GM18861 (cell line): ENCODE measurements around the gene CIB2.
"Not testable (repeated sequence)": the region's sequence is repeated elsewhere in the genome, so short reads cannot be mapped to it uniquely, and the experiment has no call there.

ENCODE experiments used
- ATAC-seq: cut with Tn5 transposase; IDR thresholded peaks from one replicate; pipeline ENCODE4 v1.9.1; 2021; ENCODE audit not compliant: unreplicated experiment

Gene CIB2

DNA sequence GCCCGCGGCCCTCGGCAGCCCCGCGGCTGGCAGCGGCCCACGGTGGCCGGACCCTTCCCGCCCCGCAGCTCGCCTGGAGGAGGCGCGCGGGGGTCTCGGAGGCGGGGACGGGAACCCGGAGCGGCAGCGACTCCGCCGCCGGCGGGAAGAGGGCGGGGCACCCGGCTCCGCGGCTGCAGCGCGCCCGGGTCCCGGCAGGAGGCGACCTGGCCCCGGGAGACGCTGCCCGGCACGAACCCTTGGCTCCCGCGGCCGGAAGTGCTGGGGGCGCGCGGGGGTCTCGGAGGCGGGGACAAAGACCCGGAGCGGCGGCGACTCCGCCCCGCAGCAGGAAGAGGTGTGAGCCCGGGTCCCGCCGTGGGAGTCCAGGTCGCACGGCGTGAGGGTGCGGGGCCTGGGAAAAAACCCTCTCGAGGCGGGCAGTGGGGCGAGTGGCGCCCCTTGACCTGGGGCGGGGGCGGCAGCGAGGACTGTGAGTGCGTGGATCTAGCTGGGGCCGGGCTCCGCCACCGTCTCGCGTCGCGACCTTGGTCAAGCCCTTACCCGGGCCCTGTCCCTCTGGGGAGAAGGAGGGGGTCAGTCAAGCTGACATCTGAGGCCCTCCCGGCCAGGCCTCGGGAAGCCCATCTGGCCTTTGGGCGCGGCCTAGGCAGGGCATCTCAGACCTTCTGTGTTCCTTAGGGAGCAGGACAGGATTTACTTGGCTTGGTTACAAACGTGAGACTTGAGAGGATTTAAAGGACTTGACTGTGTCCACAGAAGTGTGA lies at the start of gene CIB2:
CIB2 (minus strand) TSS at position 151 of the 767 bp plus-strand sequence. CDS start 230 bp downstream, outside the sequence.
- peak; percentile 66 for ATAC-seq

DNA sequence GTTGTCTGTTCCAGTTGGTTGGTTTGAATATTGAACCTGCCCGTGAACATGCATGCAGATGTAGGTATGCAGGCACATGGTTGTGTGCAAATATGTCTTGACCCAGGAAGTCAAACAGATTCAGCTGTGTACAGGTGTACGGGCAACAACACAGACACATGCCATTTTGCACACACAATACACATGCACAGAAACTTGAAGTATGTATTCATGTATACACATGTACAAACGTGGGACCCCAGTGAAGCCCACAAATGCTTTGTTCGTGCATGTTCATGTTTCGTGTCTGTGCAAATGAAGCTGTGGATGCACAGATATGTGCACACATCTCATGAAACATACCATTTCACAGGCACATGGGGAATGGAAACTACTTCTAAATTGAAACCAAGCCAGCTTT lies 48.7 kb upstream of the CIB2 start:
- ATAC-seq: no peak

DNA sequence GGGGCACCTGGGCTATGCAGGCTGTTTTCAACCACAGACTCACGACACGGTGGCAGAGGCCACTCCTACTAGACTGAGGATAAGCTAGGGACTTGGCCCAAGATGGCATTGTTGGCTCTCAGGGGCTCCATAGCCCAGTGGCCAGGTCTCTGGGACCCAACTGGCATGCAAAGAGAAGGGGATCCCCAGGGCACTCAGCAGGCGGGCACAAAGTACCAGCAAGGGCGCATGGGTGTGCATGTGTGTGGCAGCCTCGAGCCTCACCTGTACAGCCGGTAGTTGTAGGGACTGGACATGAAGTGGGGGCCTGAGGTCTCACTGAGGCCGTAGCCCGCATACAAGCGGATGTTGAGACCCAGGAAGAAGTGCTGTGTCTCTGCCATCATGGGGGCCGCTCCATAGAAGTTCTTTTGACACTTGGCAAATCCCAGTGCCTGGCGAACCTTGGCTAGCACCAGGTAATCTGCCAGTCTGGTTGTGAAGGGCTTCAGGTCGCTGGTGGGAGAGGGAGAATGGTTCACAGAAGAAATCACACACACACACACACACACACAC lies 48.1 kb upstream of the CIB2 start:
- no peak for ATAC-seq

DNA sequence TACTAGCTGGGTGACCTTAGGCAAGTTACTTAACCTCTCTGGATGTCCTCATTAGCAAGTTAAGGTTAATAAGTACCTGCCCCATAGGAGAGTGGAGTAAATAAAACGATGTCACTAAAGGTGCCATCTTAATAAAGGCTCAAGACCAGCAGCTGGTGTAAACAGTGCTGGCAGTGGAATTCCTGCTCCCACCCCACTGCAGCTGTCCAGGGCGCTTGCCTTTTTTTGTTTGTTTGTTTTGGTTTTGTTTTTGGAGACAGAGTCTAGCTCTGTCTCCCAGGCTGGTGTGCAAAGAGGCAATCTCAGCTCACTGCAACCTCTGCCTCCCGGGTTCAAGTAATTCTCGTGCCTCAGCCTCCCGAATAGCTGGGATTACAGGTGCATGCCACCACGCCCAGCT lies 46.8 kb upstream of the CIB2 start:
- no peak for ATAC-seq

DNA sequence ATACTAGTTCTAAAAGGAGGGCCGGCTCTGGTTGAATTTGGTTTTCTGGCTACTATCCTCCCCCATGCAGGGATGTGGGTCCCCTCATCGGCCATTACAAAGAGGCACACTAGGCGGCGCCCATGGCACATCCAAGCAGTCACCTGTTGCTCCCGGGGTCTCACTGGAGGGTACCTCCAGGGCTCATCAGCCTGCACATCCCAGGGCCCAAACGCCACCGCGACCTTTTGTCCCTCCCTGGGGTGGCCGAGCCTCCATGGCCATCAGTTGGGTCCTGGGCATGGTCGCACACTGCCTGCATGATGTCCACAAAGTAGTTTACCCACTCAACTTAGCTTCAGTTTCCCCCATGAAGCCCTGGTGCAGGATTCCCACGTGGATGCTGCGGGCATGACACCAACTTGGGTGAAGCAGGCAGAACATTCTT lies 46.2 kb upstream of the CIB2 start:
- no peak for ATAC-seq

DNA sequence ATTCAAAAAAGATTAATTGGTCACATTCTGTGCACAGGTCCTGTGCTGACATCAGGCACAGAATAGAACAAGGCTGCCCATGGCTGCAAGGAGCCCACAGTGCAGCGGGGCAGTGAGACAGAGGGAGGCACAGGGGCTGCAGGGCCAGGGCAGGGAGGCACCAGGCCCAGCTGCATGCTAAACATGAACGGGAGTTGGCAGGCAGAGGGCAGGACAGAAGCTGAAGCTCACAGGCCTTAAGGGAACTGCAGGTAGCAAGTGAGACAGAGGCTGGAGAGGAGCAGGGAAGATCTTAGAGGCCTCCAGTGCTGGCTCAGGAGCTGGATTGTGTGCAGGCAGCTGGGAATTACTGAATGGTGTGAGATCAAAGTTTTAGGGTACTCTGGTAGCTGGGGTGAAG lies 44.1 kb upstream of the CIB2 start:
- ATAC-seq: no peak

DNA sequence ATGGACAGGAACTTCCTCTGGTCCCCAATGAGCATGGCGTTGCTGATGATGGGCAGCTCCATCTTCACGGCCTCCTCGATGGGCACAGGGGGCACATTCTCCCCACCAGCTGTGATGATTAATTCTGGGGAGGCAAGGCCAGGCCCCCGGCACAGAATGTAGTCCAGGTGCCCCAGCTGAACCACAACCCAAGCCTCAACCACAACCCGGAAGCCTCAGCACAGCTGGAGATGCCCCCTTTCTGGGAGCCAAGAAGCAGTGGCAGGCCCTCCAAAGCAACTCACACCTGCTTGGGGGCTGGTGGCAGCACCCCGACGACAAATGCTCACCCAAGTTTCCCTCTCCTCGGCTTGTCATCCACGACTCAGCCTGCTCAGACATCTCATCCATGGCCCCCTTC lies 43.2 kb upstream of the CIB2 start:
- no peak for ATAC-seq

DNA sequence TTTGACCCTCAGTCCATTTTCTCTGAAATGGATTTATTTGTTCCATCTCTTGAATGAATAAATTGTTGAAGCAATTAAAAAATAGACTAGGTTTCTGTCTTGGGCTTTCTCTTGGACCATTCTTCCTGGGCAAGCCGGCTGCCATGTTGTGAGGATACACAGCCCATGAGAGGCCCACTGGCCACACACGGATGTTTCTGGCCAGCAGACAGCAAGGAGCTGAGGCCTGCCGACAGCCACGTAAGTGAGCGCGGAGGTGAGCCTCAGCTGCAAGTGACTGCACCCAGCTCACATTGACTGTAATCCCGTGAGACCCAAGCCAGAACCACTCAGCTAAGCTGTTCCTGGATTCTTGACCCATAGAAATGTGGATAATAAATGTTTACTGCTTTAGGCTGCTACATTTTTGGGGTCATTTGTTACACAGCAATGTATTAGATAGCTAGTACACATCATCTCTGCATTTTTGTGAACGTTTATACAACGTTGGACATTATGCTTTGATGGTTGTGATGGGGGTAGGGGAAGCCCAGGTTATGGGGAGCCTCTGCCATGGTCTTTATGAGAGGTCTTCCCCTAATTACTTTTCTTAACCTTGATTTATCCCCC lies 40.7 kb upstream of the CIB2 start:
- no peak for ATAC-seq

DNA sequence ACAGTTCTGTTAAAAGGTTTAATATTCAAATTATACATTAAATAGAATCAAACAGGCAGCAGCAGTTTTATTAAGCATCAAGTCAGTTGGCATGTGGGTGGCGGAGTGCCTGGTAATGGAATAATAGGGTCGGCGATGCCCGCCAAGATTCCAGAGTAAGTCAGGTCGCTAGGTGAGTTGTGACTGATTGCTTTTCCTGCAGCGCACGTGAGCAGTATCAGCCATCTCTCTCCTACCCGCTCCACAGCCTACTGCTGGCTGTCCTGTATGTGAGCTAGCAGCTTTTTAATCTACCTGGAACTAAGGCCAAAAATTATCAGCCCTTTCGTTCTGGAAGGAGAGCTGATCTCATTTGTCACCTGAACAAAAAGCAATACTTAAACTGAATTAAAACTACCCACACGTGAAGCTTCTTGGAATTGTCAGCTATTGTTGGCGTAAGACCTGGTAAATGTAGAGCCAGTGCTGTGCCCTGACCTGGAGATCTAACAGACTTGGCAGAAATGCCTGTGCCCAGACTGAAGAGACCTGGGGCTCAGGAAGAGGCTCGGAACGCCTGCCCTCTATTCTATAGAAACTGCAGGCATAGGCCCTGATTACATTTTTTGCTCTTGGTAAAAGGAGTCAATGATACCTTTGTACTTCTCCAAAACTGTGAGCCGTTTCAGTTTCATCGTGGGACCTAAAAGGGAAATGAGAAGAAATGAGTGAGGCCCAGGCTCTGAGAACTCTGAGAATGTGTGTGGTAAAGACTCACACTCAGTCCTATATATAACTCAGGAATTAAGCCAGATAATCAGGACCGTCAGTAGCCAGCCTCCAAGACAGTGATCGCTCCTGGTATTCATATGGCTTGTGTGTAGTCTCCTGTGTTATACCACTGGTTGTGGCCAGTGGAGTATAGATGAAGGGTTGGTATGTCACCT lies 39.9 kb upstream of the CIB2 start:
- ATAC-seq: peak; percentile 59

DNA sequence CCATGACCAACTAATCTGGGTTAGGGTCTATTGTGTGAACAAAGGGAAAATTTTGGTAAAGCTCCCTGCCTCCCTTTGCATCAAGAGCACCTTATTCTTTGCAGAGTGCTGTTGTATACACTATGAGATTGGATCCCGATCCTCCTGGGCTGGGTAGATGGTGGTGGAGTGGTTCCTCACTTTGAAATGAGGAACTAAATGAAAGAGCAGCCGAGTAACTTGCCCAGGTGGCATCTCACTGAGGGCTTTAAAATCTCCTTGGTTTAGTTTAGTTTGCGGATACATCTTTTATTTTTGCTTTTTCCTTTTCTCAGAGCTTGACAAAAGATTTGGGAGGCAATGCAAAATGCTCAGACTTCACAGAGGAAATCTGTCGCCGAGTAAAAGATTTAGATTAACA lies 37.4 kb upstream of the CIB2 start:
- no peak for ATAC-seq

DNA sequence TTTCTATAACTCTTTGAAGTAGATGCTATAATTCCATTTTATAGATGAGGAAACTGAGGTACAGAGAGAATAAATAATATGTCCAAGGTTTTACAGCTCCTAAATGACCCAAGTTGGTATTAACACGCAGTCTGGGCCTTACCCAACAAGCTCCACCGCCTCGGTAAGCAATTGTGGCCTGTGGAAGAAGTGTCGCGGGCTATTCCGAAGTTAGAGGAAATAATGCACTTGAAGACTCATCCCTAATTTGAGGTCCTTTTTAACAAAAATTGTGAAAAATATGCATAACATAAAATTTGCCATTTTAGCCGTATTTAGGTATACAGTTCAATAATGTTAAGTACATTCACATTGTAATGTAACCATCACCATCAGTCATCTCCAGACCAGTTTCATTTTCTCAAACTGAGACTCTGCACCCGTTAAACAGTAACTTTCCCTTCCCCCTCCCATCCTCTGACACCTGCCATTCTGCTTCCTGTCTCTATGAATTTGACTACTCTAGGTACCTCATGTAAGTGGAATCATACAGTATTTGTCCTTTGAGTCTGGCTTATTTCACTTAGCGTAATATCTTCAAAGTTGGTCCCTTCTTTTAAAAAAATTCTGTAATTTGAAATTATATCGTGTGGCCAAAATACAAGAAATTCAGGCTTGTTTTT lies 36.1 kb upstream of the CIB2 start:
- peak; percentile 67 for ATAC-seq

DNA sequence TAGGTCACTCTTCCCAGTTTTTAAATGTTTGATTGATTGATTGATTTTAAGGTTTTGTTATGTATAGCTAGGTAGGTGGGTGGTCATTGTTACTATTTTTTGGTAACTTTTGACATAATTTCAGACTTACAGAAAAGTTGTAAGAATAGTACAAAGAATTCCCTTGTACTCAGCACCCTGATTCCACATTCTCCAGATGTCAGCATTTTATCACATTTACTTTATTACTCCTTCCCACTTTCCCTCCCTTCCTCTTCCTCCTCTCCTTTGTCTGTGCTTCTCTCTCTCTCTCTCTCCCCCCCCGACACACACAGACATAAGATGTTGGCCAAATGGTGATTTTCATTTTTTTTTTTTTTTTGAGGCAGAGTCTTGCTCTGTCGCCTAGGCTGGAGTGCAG lies 32.8 kb upstream of the CIB2 start:
- no peak for ATAC-seq

DNA sequence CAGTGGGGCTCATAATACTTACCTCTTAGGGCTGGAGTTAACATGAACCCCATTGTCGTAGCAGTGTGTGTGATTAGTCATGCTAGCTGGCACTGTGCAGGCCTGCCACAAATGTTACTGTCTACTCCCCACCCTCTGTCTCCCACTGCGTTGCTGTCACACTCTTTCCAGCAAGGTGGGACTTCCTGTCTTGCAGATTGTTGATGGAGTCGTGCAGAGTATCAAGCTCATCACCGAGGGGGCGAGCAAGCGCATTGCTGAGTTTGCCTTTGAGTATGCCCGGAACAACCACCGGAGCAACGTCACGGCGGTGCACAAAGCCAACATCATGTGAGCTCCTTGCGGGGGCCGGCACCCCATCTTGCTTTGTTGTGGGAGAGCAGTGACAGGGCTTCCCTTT lies 30.8 kb upstream of the CIB2 start:
- no peak for ATAC-seq

DNA sequence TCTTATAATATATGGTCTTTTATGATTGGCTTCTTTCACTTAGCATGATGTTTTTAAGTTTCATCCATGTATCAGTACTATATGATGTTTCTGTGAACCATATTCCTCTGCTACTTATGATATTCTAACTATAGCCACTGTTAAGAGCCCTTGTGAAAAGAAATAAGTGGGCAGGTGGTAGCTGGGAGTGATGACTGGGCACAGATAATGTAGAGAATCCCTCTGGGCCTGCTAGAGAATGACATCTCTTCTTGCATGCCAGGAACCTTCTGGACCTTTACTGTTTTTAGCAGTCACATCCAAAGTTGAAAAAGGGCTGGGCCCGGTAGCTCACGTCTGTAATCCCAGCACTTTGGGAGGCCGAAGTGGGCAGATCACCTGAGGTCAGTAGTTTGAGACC lies 28.1 kb upstream of the CIB2 start:
- no peak for ATAC-seq

DNA sequence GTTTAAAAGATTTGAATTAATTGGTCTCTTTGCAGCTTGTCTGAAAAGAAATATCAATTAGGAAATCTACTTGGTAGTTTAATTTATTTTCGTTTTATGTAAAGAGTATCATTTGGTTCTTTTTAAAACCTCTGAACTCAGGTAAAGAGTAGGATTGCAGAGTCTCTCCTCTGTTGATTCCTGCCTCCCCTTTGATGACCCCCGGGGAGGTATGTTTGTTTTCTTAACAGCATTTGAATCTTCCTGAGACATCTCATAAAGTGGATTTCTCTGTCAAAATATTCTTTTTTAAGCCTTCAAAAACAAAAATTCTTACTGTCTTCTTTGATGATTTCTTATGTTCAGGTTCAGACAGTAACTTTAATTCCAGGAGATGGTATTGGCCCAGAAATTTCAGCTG lies 26.0 kb upstream of the CIB2 start:
- no peak for ATAC-seq

DNA sequence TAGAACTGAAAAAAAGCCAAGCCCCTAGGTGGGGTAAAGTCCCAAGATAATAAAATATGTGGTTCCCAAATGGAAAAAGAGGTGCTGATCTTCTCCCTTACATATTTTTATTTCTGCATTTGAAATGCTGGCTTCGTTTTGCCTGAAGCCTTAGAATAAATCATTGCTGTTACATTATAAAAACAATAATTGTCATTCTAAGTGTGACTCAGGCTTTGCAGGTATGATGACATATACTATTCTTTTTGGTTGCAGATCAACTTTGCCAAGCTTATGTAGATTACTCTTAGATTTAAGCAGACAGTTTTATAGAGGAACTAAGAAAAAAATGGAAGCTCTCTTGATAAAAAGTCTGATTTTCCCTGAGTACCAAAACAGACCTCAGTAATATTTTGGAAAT lies 25.4 kb upstream of the CIB2 start:
- ATAC-seq: no peak

DNA sequence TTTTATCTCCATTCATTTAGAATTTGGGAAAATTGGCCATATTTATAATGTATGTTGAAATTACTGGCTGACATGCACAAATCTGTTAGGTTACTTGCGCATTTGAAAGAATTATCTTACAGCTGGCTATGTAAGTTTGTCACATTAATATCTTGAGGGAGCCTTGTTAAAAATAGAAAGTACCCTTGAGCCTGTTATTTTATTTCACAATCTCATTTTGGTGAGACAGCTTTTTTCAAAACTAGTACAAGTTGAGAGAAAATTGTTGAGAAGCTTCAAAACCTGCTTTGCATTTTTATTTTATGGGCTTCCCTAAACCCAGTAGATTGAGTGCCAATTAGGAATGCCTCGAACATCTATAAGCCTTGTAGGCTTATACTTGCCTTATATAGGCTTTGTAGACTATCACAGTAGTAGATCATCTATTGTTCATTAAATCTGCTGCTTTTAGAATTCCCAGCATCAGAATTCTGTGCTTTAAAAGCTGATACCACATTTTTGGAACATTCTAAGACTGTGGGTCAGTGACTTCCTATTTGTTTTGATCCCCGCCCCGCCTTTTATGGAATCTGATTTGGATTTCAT lies 24.2 kb upstream of the CIB2 start:
- ATAC-seq: no peak

DNA sequence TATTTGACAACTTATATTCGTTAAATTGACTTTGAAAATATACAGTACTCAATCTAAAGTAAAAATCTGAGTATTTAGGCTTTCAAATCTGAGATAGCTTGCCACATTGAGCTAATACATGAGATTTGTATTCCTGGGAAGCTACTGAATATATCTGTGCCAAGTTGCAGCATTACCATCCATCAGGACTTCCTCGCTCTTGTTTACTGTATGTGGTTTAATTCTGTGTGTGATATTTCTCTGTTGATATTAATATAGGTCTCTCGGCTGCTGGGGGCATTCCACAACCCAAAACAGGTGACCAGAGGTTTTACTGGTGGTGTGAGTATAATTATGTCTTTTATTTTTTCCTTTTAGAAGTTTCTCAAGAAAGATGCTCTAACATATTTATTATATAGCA lies 23.7 kb upstream of the CIB2 start:
- ATAC-seq: no peak

DNA sequence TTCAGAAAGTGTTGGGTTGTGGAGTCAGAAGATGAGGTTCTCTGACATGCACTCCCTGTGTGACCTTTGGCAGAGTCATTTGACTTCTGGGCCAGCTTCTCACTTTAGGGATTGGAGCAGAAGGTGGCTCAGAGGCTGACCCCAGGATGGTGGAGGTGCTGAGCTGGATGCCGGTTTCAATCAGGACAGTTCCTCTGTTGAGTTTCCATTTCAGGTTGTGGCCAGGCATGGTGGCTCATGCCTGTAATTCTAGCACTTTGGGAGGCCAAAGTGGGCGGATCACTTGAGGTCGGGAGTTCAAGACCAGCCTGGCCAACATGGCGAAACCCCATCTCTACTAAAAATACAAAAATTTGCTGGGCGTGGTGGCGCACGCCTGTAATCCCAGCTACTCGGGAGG lies 19.8 kb upstream of the CIB2 start:
- not testable (repeated sequence) for ATAC-seq
